Neuronal stem cell (in vitro differentiated cells): Measurements from ENCODE around the gene CNTNAP2.

ENCODE experiments used
- DNase-seq: peaks from one replicate; pipeline ENCODE4 v3.0.0-alpha.2; 2013; ENCODE audit warnings: low spot score
- H2AFZ ChIP-seq: one replicate; pipeline ENCODE4 v1.6.1; 2013; ENCODE audit warnings: mild to moderate bottlenecking, low read length, inconsistent platforms
- H2AK5ac ChIP-seq: 2 replicates; pipeline ENCODE4 v1.6.1; 2013; ENCODE audit warnings: low read depth, mild to moderate bottlenecking, inconsistent platforms, low read length, moderate library complexity, mixed read lengths
- H2BK120ac ChIP-seq: 2 replicates; pipeline ENCODE4 v1.6.1; 2013; ENCODE audit warnings: low read depth, mild to moderate bottlenecking, inconsistent platforms, low read length, moderate library complexity, mixed read lengths
- H2BK12ac ChIP-seq: one replicate; pipeline ENCODE4 v1.6.1; 2013; ENCODE audit warnings: low read length, inconsistent platforms
- H2BK15ac ChIP-seq: 2 replicates; pipeline ENCODE4 v1.6.1; 2013; ENCODE audit warnings: mild to moderate bottlenecking, low read length, inconsistent platforms, mixed read lengths
- H2BK5ac ChIP-seq: one replicate; pipeline ENCODE4 v1.6.1; 2013; ENCODE audit warnings: inconsistent platforms, mild to moderate bottlenecking, low read length, moderate library complexity
- H3K14ac ChIP-seq: one replicate; pipeline ENCODE4 v1.6.1; 2013; ENCODE audit warnings: low read length, inconsistent platforms
- H3K18ac ChIP-seq: 2 replicates; pipeline ENCODE4 v1.6.1; 2013; ENCODE audit warnings: low read length, inconsistent platforms
- H3K23ac ChIP-seq: 2 replicates; pipeline ENCODE4 v1.6.1; 2013; ENCODE audit warnings: low read depth, mild to moderate bottlenecking, mixed read lengths, low read length, inconsistent platforms; ENCODE audit not compliant: poor library complexity
- H3K27ac ChIP-seq: replicated peaks from 3 replicates; pipeline ENCODE4 v1.5.1; 2013; ENCODE audit warnings: low read length, inconsistent platforms
- H3K27me3 ChIP-seq, 3 experiments: 2 replicates each; pipeline ENCODE4 v1.6.1; 2013; ENCODE audit warnings: low read length in 3 of 3, mild to moderate bottlenecking in 2 of 3, inconsistent platforms in 1 of 3, low read depth in 1 of 3, mixed read lengths in 1 of 3, moderate library complexity in 1 of 3; ENCODE audit not compliant: control insufficient read depth in 3 of 3, insufficient read depth in 3 of 3
- H3K36me3 ChIP-seq, 2 donors: replicated peaks in 1 of 2; 2 replicates each; pipeline ENCODE4 v1.6.1; 2013; ENCODE audit warnings: low read length in 2 of 2; ENCODE audit not compliant: control insufficient read depth in 2 of 2, insufficient read depth in 2 of 2
- H3K4ac ChIP-seq: 2 replicates; pipeline ENCODE4 v1.6.1; 2013; ENCODE audit warnings: inconsistent platforms, mild to moderate bottlenecking, low read length, moderate library complexity
- H3K4me1 ChIP-seq, 2 donors: 1 replicate in 1 of 2; 2 replicates in 1 of 2; pipeline ENCODE4 v1.6.1; 2013; ENCODE audit warnings: low read length in 2 of 2, low read depth in 1 of 2; ENCODE audit not compliant: control insufficient read depth in 2 of 2, insufficient read depth in 1 of 2
- H3K4me2 ChIP-seq: one replicate; pipeline ENCODE4 v1.6.1; 2013; ENCODE audit warnings: mild to moderate bottlenecking, low read length, inconsistent platforms; ENCODE audit not compliant: insufficient read depth, poor library complexity, severe bottlenecking
- H3K4me3 ChIP-seq, 2 donors: 2 replicates each; pipeline ENCODE4 v1.5.1; 2013; ENCODE audit warnings: low read length in 2 of 2, mild to moderate bottlenecking in 2 of 2, inconsistent platforms in 1 of 2, moderate library complexity in 1 of 2
- H3K79me1 ChIP-seq: one replicate; pipeline ENCODE4 v1.6.1; 2013; ENCODE audit warnings: low read depth, mild to moderate bottlenecking, inconsistent platforms, low read length, moderate library complexity
- H3K9ac ChIP-seq: one replicate; pipeline ENCODE4 v1.6.1; 2013; ENCODE audit warnings: mild to moderate bottlenecking, low read depth, low read length, inconsistent platforms; ENCODE audit not compliant: poor library complexity
- H3K9me3 ChIP-seq, 2 donors: replicated peaks in 1 of 2; 2 replicates each; pipeline versions ENCODE3 to v1.6.1; 2013; ENCODE audit warnings: low read length in 2 of 2, mild to moderate bottlenecking in 2 of 2, inconsistent platforms in 1 of 2, low read depth in 1 of 2, mixed read lengths in 1 of 2, moderate library complexity in 1 of 2; ENCODE audit not compliant: control insufficient read depth in 2 of 2, insufficient read depth in 1 of 2
- H4K8ac ChIP-seq: one replicate; pipeline ENCODE4 v1.6.1; 2013; ENCODE audit warnings: low read depth, mild to moderate bottlenecking, inconsistent platforms, low read length, moderate library complexity
- H4K91ac ChIP-seq: one replicate; pipeline ENCODE4 v1.6.1; 2013; ENCODE audit warnings: low read length, low read depth, mild to moderate bottlenecking, inconsistent platforms; ENCODE audit not compliant: poor library complexity
- WGBS, 2 donors: extraction: QIAGEN DNeasy Blood & Tissue Kit; methylation state at CpG; one replicate each; pipeline ENCODE4 v1.1.7; 2013; ENCODE audit warnings: missing lambda C conversion rate in 2 of 2, mixed read lengths in 1 of 2; ENCODE audit not compliant: insufficient read length in 2 of 2, insufficient replicate concordance in 1 of 2; ENCODE audit errors: extremely low coverage in 2 of 2; 5-methylcytosine and 5-hydroxymethylcytosine counted together

CNTNAP2 gene

DNA sequence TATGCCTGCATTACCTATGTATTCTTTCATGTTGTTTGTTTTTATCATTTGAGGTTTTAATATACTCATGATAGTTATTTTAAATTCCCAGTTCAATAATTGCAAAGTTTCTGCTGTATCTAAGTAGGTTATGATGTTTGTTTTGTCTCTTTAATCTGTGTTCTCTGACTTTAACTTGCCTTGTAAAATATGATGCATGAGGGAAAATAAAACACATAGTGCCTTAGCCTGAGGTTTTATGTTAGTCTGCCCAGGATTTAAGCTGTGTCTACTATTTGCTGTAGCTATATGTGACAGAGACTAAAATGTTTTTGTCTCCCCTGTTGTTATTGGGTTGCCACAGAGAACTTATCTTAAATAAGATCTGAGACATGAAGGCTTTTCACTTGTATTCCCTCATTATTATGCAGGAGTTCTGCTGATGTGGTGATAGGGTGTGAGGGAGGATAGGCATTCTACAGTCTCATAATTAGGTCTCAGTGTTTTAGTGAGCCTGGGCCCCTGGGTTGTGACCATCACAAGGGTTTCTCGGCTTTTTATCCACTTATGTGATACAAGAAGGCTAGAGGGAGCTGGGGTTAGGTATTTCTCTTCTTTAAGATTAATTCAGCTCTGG, 582.5 kb downstream of the CNTNAP2 start:
- no peaks in the 10 kb centered on the region for H3K36me3 ChIP-seq
- no peak overlapping the region for H2BK120ac ChIP-seq
- no peak overlapping the region for H3K14ac ChIP-seq
- no peak overlapping the region for H3K27ac ChIP-seq
- WGBS, 2 donors: no CpG with 5 or more reads among the region's 1 CpG
- no peaks in the 10 kb centered on the region for H3K79me1 ChIP-seq
- no peak overlapping the region for H3K4ac ChIP-seq
- H2AFZ ChIP-seq: no peak overlapping the region
- H3K27me3 ChIP-seq: no peaks in the 10 kb centered on the region
- H3K4me2 ChIP-seq: no peak overlapping the region
- H3K23ac ChIP-seq: no peak overlapping the region
- H2BK15ac ChIP-seq: no peak overlapping the region
- H3K18ac ChIP-seq: no peak overlapping the region
- no peak overlapping the region for H4K8ac ChIP-seq
- peaks cover 0 to 1% of the 10 kb centered on the region in 2 donors for H3K4me1 ChIP-seq
- H2AK5ac ChIP-seq: no peak overlapping the region
- DNase-seq: no peak
- H4K91ac ChIP-seq: no peak overlapping the region
- no peak overlapping the region for H2BK5ac ChIP-seq
- no peak overlapping the region for H3K9ac ChIP-seq
- no peaks in the 10 kb centered on the region for H3K9me3 ChIP-seq
- H3K4me3 ChIP-seq: no peak overlapping the region
- H2BK12ac ChIP-seq: no peak overlapping the region

DNA sequence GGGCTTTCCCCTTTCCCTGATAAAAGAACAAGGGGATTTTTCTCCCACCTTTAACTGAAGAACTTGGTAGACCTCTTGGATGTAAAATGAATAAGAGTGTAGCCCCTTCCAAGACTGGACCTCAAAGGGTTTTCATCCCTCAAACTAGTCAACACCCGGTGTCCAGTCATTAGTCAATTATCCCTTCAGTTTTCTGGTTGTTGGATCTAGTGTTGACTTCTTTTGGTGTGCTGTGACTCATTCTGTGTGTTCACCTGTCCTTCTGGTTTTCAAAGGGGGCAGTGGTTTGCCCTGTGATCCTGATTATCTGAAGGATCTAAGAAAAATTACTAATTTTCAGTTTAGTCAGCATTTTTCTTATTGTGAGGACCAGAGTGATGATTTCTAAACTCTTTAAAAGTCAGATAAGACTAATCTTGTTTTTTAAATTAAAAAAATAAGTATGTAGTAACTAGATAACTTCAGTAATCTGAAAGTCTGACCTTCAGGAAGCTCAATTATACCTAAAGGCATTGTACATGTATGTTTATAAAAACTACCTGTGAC, 583.5 kb downstream of the CNTNAP2 start:
- Histone ChIP-seq H2AK5ac (no peak overlapping the region), H3K4me3 (no peak overlapping the region), H2AFZ (no peak overlapping the region), H4K91ac (no peak overlapping the region), H2BK120ac (no peak overlapping the region), H3K27ac (no peak overlapping the region), H3K9me3 (no peaks in the 10 kb centered on the region), H3K36me3 (no peaks in the 10 kb centered on the region), H3K18ac (no peak overlapping the region), H2BK12ac (no peak overlapping the region), H3K14ac (no peak overlapping the region), H3K4ac (no peak overlapping the region), H2BK15ac (no peak overlapping the region), H4K8ac (no peak overlapping the region), H3K23ac (no peak overlapping the region), H3K9ac (no peak overlapping the region), H3K4me2 (no peak overlapping the region), H3K4me1 (peaks cover 0 to 1% of the 10 kb centered on the region in 2 donors), H2BK5ac (no peak overlapping the region), H3K79me1 (no peaks in the 10 kb centered on the region), H3K27me3 (no peaks in the 10 kb centered on the region)
- DNase-seq: no peak
- no CpG with 5 or more reads among the region's 1 CpG for WGBS, 2 donors

DNA sequence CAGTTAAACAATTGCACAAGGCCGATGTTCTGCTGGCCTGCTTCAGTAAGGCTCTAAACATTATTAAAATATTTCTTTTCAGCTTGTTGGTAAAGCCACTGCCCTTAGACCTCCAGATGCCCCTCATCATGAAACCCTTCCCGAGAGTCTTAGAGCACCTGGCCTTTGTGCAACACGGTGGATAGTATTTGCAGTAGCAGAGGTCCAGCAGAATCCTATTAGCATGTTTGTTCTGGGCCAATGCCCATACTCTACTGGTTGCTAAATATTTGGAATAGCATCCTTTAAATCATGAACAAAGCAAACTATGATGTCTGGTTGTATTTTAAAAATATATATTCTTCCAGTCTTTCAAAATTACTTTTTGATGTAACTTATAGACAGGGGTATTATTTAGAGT, 584.6 kb downstream of the CNTNAP2 start:
- Histone ChIP-seq H3K4ac (no peak overlapping the region), H3K23ac (no peak overlapping the region), H3K79me1 (no peaks in the 10 kb centered on the region), H3K27ac (no peak overlapping the region), H3K18ac (no peak overlapping the region), H3K9ac (no peak overlapping the region), H3K14ac (no peak overlapping the region), H2BK15ac (no peak overlapping the region), H3K36me3 (no peaks in the 10 kb centered on the region), H3K27me3 (no peaks in the 10 kb centered on the region), H3K4me3 (no peak overlapping the region), H4K8ac (no peak overlapping the region), H2BK12ac (no peak overlapping the region), H3K4me2 (no peak overlapping the region), H3K4me1 (peaks cover 0 to 1% of the 10 kb centered on the region in 2 donors), H3K9me3 (no peaks in the 10 kb centered on the region), H2AFZ (no peak overlapping the region), H2BK120ac (no peak overlapping the region), H4K91ac (no peak overlapping the region), H2AK5ac (no peak overlapping the region), H2BK5ac (no peak overlapping the region)
- no CpG with 5 or more reads among the region's 3 CpGs for WGBS, 2 donors
- DNase-seq: no peak

DNA sequence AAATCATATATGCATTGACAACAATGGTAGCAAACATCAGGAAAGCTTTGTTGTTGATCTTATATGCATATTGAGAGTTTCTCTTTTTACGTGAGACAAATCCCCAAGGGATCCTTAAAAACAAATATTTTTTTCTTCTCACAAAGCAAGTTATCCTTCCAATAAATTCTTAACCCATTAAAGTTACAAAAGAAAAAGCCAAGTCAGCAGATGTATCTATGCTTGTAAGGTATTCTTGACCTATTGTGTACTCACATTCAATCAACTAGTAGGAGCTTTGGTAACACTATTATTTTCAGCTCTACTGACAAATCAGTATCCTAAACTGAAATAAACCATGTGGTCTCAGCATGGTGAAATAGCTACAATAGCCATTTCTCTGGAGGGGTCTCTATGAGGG, 586.3 kb downstream of the CNTNAP2 start:
- no peak overlapping the region for H2AK5ac ChIP-seq
- no CpG with 5 or more reads among the region's 1 CpG for WGBS, 2 donors
- no peaks in the 10 kb centered on the region for H3K79me1 ChIP-seq
- no peak overlapping the region for H2BK15ac ChIP-seq
- no peaks in the 10 kb centered on the region for H3K27me3 ChIP-seq
- no peak overlapping the region for H3K4ac ChIP-seq
- no peak overlapping the region for H3K23ac ChIP-seq
- no peak overlapping the region for H3K14ac ChIP-seq
- H3K27ac ChIP-seq: no peak overlapping the region
- DNase-seq: no peak
- H3K9me3 ChIP-seq: no peaks in the 10 kb centered on the region
- no peak overlapping the region for H2BK12ac ChIP-seq
- no peak overlapping the region for H3K4me2 ChIP-seq
- no peak overlapping the region for H4K8ac ChIP-seq
- H2AFZ ChIP-seq: no peak overlapping the region
- peaks cover 0 to 1% of the 10 kb centered on the region in 2 donors for H3K4me1 ChIP-seq
- no peak overlapping the region for H3K18ac ChIP-seq
- H3K9ac ChIP-seq: no peak overlapping the region
- no peak overlapping the region for H3K4me3 ChIP-seq
- no peak overlapping the region for H2BK120ac ChIP-seq
- no peaks in the 10 kb centered on the region for H3K36me3 ChIP-seq
- no peak overlapping the region for H4K91ac ChIP-seq
- H2BK5ac ChIP-seq: no peak overlapping the region
